Thyroid gland (tissue), 4 donors: ENCODE results near the gene ATP2B1.

Experiments
- POLR2A ChIP-seq, 2 donors: fragments of 450-650 bp; IDR thresholded peaks; one replicate each; pipeline ENCODE4 v1.6.1; 2017; ENCODE audit warnings: antibody characterized with exemption in 2 of 2, mild to moderate bottlenecking in 2 of 2, moderate library complexity in 1 of 2
- TF ChIP-seq, protein P1 (sequence below), 6 experiments: fragments of 200-600 bp in 3 of 6; fragments of 450-650 bp in 3 of 6; sonication (generic) in 3 of 6; IDR thresholded peaks; one replicate each; pipeline ENCODE4 v1.5.1; 2016 to 2019; ENCODE audit warnings: antibody characterized with exemption in 6 of 6, mild to moderate bottlenecking in 2 of 6, inconsistent platforms in 1 of 6, moderate library complexity in 1 of 6

DNA sequence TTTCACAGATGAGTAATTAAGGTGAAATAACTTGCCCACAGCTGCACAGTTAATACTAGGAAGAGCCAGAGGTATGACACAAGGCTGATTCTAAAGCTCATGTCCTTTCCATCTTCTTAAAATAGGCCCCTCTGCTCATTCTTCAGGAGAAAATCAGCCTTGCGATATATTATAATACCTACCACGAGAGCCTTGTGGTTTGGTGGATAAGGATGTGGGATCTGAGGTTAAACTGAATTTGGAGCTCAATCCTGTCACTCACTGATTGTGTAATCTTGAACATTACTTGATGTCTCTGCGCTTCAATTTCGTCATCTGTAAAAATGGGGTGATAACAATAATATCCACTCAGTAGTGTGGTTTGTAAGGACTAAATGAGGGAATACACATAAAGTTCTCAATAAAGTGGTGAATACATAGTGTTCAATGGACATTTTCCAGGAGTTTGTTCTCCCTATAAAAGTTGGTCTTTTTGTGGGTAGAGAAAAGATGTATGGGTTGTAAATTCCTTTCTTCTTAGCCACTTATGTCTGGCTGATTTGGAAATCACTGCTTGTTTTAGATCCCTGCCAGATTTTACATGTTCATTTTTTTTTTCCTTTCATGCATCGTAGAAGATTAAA lies 25.1 kb upstream of the ATP2B1 start:
- TF ChIP-seq, protein P1, sequence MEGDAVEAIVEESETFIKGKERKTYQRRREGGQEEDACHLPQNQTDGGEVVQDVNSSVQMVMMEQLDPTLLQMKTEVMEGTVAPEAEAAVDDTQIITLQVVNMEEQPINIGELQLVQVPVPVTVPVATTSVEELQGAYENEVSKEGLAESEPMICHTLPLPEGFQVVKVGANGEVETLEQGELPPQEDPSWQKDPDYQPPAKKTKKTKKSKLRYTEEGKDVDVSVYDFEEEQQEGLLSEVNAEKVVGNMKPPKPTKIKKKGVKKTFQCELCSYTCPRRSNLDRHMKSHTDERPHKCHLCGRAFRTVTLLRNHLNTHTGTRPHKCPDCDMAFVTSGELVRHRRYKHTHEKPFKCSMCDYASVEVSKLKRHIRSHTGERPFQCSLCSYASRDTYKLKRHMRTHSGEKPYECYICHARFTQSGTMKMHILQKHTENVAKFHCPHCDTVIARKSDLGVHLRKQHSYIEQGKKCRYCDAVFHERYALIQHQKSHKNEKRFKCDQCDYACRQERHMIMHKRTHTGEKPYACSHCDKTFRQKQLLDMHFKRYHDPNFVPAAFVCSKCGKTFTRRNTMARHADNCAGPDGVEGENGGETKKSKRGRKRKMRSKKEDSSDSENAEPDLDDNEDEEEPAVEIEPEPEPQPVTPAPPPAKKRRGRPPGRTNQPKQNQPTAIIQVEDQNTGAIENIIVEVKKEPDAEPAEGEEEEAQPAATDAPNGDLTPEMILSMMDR (IDR thresholded peaks at IDR 0.05) = no peak
- no peak for TF ChIP-seq POLR2A (IDR thresholded peaks at IDR 0.05)
